CD14-positive monocyte (primary cell): ENCODE results near the gene OXGR1. TPM values are rescaled to one million over a fixed set of nuclear protein-coding genes. Genes with fewer than 3 reads are reported as not detected.

Experiments
- DNase-seq, 3 donors: peaks; one replicate each; pipeline ENCODE4 v3.0.0-alpha.2; 2011 to 2022
- H2AFZ ChIP-seq: 2 replicates; pipeline ENCODE4 v1.6.0; 2012; ENCODE audit warnings: mild to moderate bottlenecking, low read depth, low read length, inconsistent platforms; ENCODE audit not compliant: insufficient read depth, poor library complexity, severe bottlenecking
- H3K27ac ChIP-seq, 2 donors: 1 replicate in 1 of 2; 2 replicates in 1 of 2; pipeline ENCODE4 v1.5.1; 2012 to 2013; ENCODE audit warnings: low read length in 2 of 2, control low read depth in 1 of 2, inconsistent platforms in 1 of 2, low read depth in 1 of 2, mild to moderate bottlenecking in 1 of 2
- H3K27me3 ChIP-seq, 2 donors: one replicate each; pipeline versions ENCODE4 v1.6.0 to v1.6.1; 2011 to 2013; ENCODE audit warnings: low read length in 2 of 2; ENCODE audit not compliant: control insufficient read depth in 2 of 2, insufficient read depth in 2 of 2
- H3K36me3 ChIP-seq, 2 donors: replicated peaks in 1 of 2; 1 replicate in 1 of 2; 2 replicates in 1 of 2; pipeline versions ENCODE4 v1.5.1 to v1.6.1; 2012 to 2013; ENCODE audit warnings: low read length in 2 of 2, control low read depth in 1 of 2, inconsistent platforms in 1 of 2, mild to moderate bottlenecking in 1 of 2; ENCODE audit not compliant: insufficient read depth in 2 of 2, control insufficient read depth in 1 of 2
- H3K4me1 ChIP-seq, 2 donors: 1 replicate in 1 of 2; 2 replicates in 1 of 2; pipeline versions ENCODE4 v1.5.1 to v1.6.1; 2012 to 2013; ENCODE audit warnings: low read length in 2 of 2, control low read depth in 1 of 2, inconsistent platforms in 1 of 2, mild to moderate bottlenecking in 1 of 2, moderate library complexity in 1 of 2; ENCODE audit not compliant: insufficient read depth in 2 of 2, control insufficient read depth in 1 of 2
- H3K4me2 ChIP-seq: replicated peaks from 2 replicates; pipeline ENCODE3; 2012; ENCODE audit warnings: low read length, moderate library complexity, mild to moderate bottlenecking; ENCODE audit not compliant: poor library complexity, severe bottlenecking; ENCODE audit errors: extremely low read depth
- H3K4me3 ChIP-seq, 3 experiments: fragments of 200-600 bp in 1 of 3; sonication (generic) in 1 of 3; replicated peaks in 1 of 3; 1 replicate in 2 of 3; 2 replicates in 1 of 3; pipeline ENCODE4 v1.5.1; 2011 to 2013; ENCODE audit warnings: low read length in 3 of 3, mild to moderate bottlenecking in 3 of 3, control low read depth in 2 of 3, low read depth in 2 of 3, inconsistent platforms in 1 of 3, moderate library complexity in 1 of 3
- H3K79me2 ChIP-seq: 2 replicates; pipeline ENCODE4 v1.6.0; 2012; ENCODE audit warnings: mild to moderate bottlenecking, control low read depth, inconsistent platforms, low read length, moderate library complexity; ENCODE audit not compliant: insufficient read depth
- H3K9ac ChIP-seq: 2 replicates; pipeline ENCODE4 v1.6.0; 2017; ENCODE audit warnings: low read length, mild to moderate bottlenecking; ENCODE audit not compliant: insufficient read depth, poor library complexity, severe bottlenecking
- H3K9me3 ChIP-seq, 2 donors: replicated peaks in 1 of 2; 1 replicate in 1 of 2; 2 replicates in 1 of 2; pipeline versions ENCODE4 v1.5.1 to v1.6.1; 2012 to 2013; ENCODE audit warnings: low read length in 2 of 2, control low read depth in 1 of 2; ENCODE audit not compliant: control insufficient read depth in 1 of 2, insufficient read depth in 1 of 2
- H4K20me1 ChIP-seq: 2 replicates; pipeline ENCODE4 v1.6.0; 2012; ENCODE audit warnings: mild to moderate bottlenecking, low read length, control low read depth, moderate library complexity; ENCODE audit not compliant: insufficient read depth
- H3K27ac Mint-ChIP-seq, 7 donors: one replicate each; pipeline ENCODE4 v1.8.0; 2020; ENCODE audit warnings: mild to moderate bottlenecking in 7 of 7, mixed read lengths in 7 of 7, moderate library complexity in 6 of 7, inconsistent platforms in 2 of 7
- H3K27me3 Mint-ChIP-seq, 3 donors: one replicate each; pipeline ENCODE4 v1.8.0; 2021 to 2022; ENCODE audit warnings: low read depth in 3 of 3, mild to moderate bottlenecking in 3 of 3, mixed read lengths in 3 of 3, moderate library complexity in 3 of 3, inconsistent platforms in 1 of 3
- H3K36me3 Mint-ChIP-seq, 2 donors: one replicate each; pipeline ENCODE4 v1.8.0; 2020; ENCODE audit warnings: mixed read lengths in 2 of 2, inconsistent platforms in 1 of 2, mild to moderate bottlenecking in 1 of 2
- H3K4me1 Mint-ChIP-seq: one replicate; pipeline ENCODE4 v1.8.0; 2020; ENCODE audit warnings: mild to moderate bottlenecking, mixed read lengths
- H3K4me3 Mint-ChIP-seq, 2 donors: one replicate each; pipeline ENCODE4 v1.8.0; 2020; ENCODE audit warnings: mild to moderate bottlenecking in 2 of 2, mixed read lengths in 2 of 2, moderate library complexity in 1 of 2
- H3K9me3 Mint-ChIP-seq, 7 donors: one replicate each; pipeline ENCODE4 v1.8.0; 2020 to 2022; ENCODE audit warnings: mixed read lengths in 7 of 7, mild to moderate bottlenecking in 6 of 7, moderate library complexity in 6 of 7, inconsistent platforms in 2 of 7
- CTCF ChIP-seq: fragments of 200-600 bp; IDR thresholded peaks from one replicate; pipeline ENCODE4 v1.8.0; 2022; ENCODE audit warnings: antibody characterized with exemption, mild to moderate bottlenecking
- WGBS: methylation state at CpG from one replicate; pipeline ENCODE4 v1.1.5; 2013; ENCODE audit warnings: missing lambda C conversion rate; ENCODE audit not compliant: insufficient coverage; 5-methylcytosine and 5-hydroxymethylcytosine counted together
- intact Hi-C, 2 donors: fragments of 100-400 bp; cut with micrococcal nuclease; formaldehyde crosslinking; loops; one replicate each; pipeline versions ENCODE4 v1.15.0 to v1.15.1; 2023
- polyA plus RNA-seq, 3 donors: library from polyadenylated mRNA; depleted of rRNA in 1 of 3; unstranded in 2 of 3; stranded (reverse) in 1 of 3; fragments of 300-500 nt in 2 of 3; fragments of >200 nt in 1 of 3; fragmentation: Illumina TruSeq in 2 of 3; gene quantifications; 1 replicate in 2 of 3; 2 replicates in 1 of 3; pipeline ENCODE4 v1.2.3, GENCODE V29; 2012 to 2021

OXGR1 gene
- polyA plus RNA-seq, 3 donors = 0.22 to 0.27 TPM; not detected in 1

GRCh38 chr13:96996886-96997285 is 2.6 kb upstream of the OXGR1 start:
- Histone ChIP-seq H4K20me1 (no peaks in the 10 kb centered on the region), H3K9me3 (peaks cover 0 to under 1% of the 10 kb centered on the region in 2 donors), H3K4me3 (no peak overlapping the region), H3K4me1 (peaks cover 59 to 77% of the 10 kb centered on the region in 2 donors), H2AFZ (no peak overlapping the region), H3K36me3 (no peaks in the 10 kb centered on the region), H3K9ac (no peak overlapping the region), H3K4me2 (no peak overlapping the region), H3K27me3 (peaks cover 9 to 24% of the 10 kb centered on the region in 2 donors), H3K79me2 (no peaks in the 10 kb centered on the region), H3K27ac (no peak overlapping the region)
- no peak for DNase-seq
- Mint-ChIP-seq H3K4me3 (no peak overlapping the region), H3K9me3 (peaks cover under 1 to 6% (median 4%) of the 10 kb centered on the region in 7 donors), H3K27me3 (peaks cover 26 to 32% (median 29%) of the 10 kb centered on the region in 3 donors), H3K27ac (no peak overlapping the region), H3K36me3 (no peaks in the 10 kb centered on the region), H3K4me1 (peaks cover 71% of the 10 kb centered on the region)
- no peak for TF ChIP-seq CTCF
- intact Hi-C loops = no loop called here
- no CpG with 5 or more reads among the region's 5 CpGs for WGBS

- Mint-ChIP-seq H3K9me3 (peaks cover 3 to 9% (median 7%) of the 10 kb centered on the region in 7 donors), H3K27ac (no peak overlapping the region), H3K36me3 (no peaks in the 10 kb centered on the region), H3K27me3 (peaks cover 26 to 35% (median 32%) of the 10 kb centered on the region in 3 donors), H3K4me3 (no peak overlapping the region), H3K4me1 (peaks cover 64% of the 10 kb centered on the region)
- intact Hi-C loops = no loop called here
- no peak for TF ChIP-seq CTCF
- H3K9ac ChIP-seq = no peak overlapping the region
- no peak overlapping the region for H3K27ac ChIP-seq
- H2AFZ ChIP-seq = no peak overlapping the region
- peaks cover 9 to 24% of the 10 kb centered on the region in 2 donors for H3K27me3 ChIP-seq
- no peaks in the 10 kb centered on the region for H3K36me3 ChIP-seq
- no peak overlapping the region for H3K4me3 ChIP-seq
- H4K20me1 ChIP-seq = no peaks in the 10 kb centered on the region
- H3K4me1 ChIP-seq = peaks cover 53 to 69% of the 10 kb centered on the region in 2 donors
- WGBS = no CpG with 5 or more reads among the region's 4 CpGs
- no peaks in the 10 kb centered on the region for H3K79me2 ChIP-seq
- H3K4me2 ChIP-seq = no peak overlapping the region
- peak in 2 of 3 donors; percentile 29 to 43 for DNase-seq
- H3K9me3 ChIP-seq = peaks cover 0 to 6% of the 10 kb centered on the region in 2 donors
Observed at GRCh38 chr13:96996107-96996506, 1.8 kb upstream of the OXGR1 start.
